C4-2B (cell line): ENCODE measurements around the gene ZNF205.

Source experiments
- H3K27ac ChIP-seq: fragments of 450-650 bp; 2 replicates; pipeline ENCODE4 v1.5.1; 2017
- ZFX ChIP-seq: fragments of 450-650 bp; IDR thresholded peaks from 2 replicates; pipeline ENCODE4 v1.6.1; 2017
- TF ChIP-seq, protein P1 (sequence below): fragments of 450-650 bp; conservative IDR thresholded peaks from 2 replicates; pipeline ENCODE4 v1.5.1; 2017; ENCODE audit warnings: mild to moderate bottlenecking

ZNF205 gene

DNA sequence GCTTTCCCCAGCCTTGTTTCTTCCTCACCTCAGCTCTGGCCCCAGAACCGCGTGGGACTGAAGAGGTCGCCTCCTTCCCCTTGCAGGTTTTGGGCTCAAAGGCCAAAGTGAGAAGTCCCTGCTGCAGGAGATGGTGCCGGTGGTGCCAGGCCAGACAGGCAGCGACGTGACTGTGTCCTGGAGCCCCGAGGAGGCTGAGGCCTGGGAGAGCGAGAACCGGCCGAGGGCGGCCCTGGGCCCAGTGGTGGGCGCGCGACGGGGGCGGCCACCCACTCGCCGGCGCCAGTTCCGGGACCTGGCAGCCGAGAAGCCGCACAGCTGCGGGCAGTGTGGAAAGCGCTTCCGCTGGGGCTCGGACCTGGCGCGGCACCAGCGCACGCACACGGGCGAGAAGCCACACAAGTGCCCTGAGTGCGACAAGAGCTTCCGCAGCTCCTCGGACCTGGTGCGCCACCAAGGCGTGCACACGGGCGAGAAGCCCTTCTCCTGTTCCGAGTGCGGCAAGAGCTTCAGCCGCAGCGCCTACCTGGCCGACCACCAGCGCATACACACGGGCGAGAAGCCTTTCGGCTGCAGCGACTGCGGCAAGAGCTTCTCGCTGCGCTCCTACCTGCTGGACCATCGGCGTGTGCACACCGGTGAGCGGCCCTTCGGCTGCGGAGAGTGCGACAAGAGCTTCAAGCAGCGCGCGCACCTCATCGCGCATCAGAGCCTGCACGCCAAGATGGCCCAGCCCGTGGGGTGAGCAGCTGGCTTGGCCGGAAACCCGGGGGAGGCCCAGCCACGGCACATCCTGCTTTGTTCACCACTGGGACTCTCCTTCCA is 28.4 kb downstream of the ZNF205 start:
- no peak overlapping the region for H3K27ac ChIP-seq
- TF ChIP-seq, protein P1, sequence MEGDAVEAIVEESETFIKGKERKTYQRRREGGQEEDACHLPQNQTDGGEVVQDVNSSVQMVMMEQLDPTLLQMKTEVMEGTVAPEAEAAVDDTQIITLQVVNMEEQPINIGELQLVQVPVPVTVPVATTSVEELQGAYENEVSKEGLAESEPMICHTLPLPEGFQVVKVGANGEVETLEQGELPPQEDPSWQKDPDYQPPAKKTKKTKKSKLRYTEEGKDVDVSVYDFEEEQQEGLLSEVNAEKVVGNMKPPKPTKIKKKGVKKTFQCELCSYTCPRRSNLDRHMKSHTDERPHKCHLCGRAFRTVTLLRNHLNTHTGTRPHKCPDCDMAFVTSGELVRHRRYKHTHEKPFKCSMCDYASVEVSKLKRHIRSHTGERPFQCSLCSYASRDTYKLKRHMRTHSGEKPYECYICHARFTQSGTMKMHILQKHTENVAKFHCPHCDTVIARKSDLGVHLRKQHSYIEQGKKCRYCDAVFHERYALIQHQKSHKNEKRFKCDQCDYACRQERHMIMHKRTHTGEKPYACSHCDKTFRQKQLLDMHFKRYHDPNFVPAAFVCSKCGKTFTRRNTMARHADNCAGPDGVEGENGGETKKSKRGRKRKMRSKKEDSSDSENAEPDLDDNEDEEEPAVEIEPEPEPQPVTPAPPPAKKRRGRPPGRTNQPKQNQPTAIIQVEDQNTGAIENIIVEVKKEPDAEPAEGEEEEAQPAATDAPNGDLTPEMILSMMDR, result no peak
- TF ChIP-seq ZFX, result no peak

DNA sequence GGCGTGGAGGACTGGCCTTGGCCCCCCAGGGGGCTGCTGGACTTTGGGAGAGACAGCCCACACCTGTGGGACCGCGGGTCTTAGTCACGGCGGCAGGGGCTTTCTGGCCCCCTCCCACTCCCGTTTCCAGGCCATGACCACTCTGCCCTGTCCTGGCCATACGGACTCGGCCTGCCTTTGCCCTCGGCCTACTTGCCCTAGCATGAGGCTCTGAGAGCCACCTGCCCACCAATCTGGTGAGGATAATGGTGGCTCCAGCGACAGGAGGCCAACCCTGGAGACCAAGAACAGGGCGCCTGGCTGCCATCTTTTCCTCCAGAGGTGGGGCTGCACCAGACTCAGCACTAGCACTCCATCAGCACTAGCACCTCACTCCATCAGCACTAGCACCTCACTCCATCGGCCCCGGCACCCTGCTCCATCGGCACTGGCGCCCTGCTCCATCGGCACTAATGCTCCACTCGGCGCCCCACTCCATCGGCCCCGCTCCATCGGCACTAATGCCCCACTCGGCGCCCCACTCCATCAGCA is 29.5 kb downstream of the ZNF205 start:
- H3K27ac ChIP-seq, result no peak overlapping the region
- TF ChIP-seq, protein P1, result no peak
- TF ChIP-seq ZFX, result no peak

DNA sequence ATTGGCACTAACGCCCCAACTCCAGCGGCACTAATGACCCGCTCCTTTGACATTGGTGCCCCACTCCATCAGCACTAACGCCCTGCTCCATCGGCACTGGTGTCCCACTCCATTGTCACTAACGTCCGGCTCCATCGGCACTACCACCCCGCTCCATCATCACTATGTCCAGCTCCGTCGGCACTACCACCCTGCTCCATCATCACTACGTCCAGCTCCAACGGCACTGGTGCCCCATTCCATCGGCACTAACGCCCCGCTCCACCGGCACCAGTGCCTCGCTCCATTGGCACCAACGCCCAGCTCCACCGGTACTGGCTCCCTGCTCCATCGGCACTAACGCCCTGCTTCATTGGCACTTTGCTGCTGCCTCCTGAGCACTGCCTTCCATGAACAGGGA is 29.9 kb downstream of the ZNF205 start:
- TF ChIP-seq, protein P1, result no peak
- TF ChIP-seq ZFX, result no peak
- no peak overlapping the region for H3K27ac ChIP-seq

DNA sequence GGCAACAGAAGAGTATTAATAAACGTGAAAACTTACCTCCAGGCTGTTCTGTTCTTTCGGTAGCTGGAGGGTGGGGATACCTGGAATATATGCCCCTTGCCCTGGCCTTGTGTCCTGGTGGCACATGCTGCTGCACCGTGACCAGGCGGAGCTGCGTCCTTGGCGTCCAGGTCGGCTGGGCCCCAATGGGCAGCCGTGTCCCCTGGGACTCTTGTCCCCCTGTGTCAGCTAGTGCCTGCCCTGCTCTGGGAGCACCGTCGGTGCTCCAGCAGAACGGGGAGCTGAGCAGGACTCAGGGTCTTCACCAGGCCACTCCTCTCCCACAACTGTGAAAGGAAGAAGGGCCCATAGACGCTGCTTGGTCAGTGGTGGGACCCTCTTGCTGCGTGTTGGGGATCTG is 30.4 kb downstream of the ZNF205 start:
- TF ChIP-seq, protein P1, result no peak
- no peak for TF ChIP-seq ZFX
- H3K27ac ChIP-seq, result no peak overlapping the region

DNA sequence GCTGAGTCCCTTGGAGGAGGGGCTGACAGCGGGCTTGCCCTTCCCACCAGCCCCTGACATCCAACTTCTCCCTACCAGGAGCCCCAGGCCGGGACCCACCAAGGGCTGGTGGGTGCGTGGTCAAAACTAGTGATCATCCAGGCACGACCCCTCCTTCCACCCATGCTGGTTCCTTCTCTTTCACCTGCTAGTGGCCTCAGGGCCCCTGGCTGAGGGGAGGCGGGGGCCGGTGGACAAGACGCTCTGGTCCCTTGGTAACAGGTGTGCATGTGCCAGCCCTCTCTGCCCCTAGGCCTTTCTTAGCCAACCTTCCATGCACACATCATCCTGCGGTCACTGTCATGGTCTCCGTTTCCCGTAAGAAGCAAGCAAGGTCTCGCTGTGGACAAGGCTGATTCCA is 30.8 kb downstream of the ZNF205 start:
- H3K27ac ChIP-seq, result no peak overlapping the region
- no peak for TF ChIP-seq ZFX
- TF ChIP-seq, protein P1, result no peak

DNA sequence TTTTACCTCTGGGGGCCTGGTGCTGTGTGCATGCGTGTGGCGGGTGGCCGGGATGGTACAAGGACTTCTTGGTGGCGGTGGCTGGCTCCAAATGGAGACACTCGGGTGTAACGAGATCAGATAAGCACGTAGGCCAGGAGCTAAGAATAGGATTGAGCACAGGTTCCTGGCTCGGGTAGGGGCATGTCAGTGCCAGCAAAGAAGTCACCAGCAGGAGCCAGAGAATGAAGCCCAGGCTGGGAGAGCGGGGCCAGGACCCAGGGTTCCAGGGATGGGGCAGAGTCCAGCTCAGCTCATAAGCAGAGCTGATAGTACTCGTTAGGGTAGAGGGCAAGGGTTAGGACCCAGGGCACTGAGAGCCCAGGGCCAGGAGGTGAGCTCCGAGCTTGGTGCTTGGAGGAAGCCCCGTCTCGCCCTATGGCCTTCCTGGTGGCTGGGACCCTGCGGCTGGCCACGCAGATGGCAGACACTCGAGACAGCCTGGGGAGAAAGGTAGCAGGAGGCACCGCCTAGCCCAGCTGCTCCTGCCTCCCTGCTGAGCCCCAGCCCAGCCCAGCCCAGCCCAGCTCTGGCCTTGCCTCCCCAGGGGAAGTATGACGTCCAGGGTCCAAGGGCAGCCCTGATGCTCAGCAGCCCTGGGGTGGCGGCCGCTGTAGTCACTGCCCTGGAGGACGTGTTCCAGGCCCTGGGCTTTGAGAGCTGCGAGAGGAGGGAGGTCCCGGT is 31.4 kb downstream of the ZNF205 start:
- no peak overlapping the region for H3K27ac ChIP-seq
- no peak for TF ChIP-seq ZFX
- TF ChIP-seq, protein P1, result no peak

DNA sequence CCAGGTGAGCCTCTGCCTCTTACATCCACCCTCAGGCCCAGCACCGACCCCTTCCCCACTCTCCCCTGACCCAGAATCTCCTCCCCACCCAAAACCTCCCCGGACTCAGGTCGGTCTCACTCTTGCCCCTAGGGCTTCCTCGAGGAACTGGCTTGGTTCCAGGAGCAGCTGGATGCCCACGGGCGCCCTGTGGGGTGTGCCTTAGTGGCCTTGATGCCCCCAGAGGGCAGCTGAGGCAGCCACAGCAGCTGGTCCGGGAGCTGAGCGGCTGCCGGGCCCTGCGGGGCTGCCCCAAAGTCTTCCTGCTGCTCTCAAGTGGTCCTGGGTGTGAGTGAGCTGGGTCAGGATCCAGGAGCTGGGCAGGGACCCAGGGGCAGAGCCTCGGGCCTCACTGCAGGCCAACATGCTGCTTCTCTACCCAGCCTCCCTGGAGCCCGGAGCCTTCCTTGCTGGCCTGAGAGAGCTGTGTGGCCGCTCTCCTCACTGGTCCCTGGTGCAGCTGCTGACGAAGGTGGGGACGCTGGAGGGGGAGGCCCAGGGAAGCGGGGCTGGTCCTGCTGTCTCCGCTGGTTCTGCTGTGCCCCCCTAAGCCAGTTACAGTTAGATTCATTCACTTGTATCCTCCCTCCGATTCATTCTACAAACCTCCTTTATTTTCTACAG is 32.1 kb downstream of the ZNF205 start:
- no peak overlapping the region for H3K27ac ChIP-seq
- TF ChIP-seq ZFX, result no peak
- TF ChIP-seq, protein P1, result no peak
